GM10847 (cell line): Measurements from ENCODE around the gene MS4A10.

ENCODE experiments used
- POLR2A ChIP-seq: IDR thresholded peaks from 2 replicates; pipeline ENCODE4 v1.6.1; 2011; ENCODE audit not compliant: insufficient read length; ENCODE audit errors: extremely low read depth

The MS4A10 gene

GRCh38 chr11:60797846-60798630 is 12.9 kb downstream of the MS4A10 start:
- TF ChIP-seq POLR2A = no peak

- no peak for TF ChIP-seq POLR2A
These were observed 13.5 kb downstream of the MS4A10 start for GRCh38 chr11:60798631-60799030.

DNA sequence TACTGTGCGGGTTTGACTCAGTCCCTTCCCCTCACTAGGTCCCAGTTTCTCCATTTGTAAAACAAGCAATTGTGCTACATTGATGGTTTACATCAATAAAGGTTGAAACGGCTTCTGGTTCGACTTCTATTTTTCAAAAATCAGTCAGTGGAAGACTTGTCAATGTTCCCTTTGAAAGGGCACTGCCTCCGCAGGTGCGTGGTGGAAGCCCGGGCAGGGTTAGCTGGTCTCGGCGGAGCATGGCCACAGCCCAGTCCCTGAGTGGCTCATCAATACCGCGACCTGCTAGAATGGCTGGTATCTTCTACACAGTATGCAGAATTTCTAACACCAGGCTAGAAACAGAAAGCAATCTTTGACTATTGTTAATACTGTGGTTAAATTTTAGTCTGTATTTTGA is 16.1 kb downstream of the MS4A10 start:
- no peak for TF ChIP-seq POLR2A

GRCh38 chr11:60803273-60803936 is 18.3 kb downstream of the MS4A10 start:
- TF ChIP-seq POLR2A = no peak

DNA sequence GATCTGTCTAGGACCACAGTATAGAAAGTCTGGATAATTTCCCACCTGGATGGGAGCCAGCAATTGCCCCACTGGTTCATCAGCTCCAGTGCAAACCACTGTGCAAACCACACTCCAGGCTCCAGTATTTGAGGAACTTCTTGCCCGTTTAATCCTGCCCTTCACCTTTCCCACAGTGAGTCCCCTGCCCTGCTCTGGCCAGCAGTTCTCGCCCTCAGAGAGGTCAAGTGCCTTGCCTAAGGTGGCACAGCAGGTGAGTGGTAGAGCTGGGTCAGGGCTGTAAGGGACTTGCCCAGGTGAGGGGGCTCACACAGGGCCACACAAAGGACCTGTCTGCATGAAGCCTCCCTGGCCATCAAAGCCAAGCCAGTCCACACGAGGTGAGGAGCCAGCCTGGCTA is 24.1 kb downstream of the MS4A10 start:
- no peak for TF ChIP-seq POLR2A

GRCh38 chr11:60809691-60810090 is 24.6 kb downstream of the MS4A10 start:
- no peak for TF ChIP-seq POLR2A

DNA sequence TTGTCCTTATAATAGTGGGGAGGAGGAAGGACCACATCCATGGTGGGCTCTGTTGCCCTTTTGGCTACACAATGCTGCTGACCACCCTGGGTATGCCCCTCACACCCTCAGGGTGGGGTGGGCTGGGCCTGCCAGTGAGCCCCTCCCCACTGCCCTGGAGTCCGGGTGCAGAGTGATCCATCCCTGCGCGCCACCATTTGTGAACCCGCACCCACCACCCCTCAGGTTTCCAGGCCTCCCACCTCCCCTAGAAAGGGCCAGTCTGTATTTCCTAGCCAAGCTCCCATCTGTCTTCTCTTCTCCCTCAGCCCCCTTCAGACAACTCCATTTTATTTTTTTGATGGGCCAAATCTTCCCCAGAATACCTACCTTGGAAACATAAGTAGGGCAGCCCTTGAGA is 25.0 kb downstream of the MS4A10 start:
- no peak for TF ChIP-seq POLR2A

- TF ChIP-seq POLR2A = no peak
These were observed 25.4 kb downstream of the MS4A10 start for GRCh38 chr11:60810569-60810968.

DNA sequence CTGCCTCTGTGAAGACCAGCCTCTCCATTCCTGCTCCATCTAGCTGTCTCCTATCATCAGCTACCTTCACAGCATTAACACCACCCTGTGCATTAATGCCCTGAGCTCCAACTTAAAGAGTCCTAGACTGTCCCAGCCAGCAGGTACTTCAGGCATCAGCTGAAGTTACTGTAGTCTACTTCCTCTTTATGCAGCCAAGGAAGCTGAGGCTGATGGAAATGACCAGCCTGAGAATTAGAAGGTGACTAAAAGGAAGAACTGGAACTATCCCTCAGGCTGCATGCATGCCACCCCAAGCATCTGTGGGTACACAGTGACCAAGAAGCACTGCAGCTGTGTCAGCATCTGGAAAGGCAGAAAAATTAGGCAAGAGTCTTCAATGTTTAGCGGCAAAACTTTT is 28.2 kb downstream of the MS4A10 start:
- no peak for TF ChIP-seq POLR2A

DNA sequence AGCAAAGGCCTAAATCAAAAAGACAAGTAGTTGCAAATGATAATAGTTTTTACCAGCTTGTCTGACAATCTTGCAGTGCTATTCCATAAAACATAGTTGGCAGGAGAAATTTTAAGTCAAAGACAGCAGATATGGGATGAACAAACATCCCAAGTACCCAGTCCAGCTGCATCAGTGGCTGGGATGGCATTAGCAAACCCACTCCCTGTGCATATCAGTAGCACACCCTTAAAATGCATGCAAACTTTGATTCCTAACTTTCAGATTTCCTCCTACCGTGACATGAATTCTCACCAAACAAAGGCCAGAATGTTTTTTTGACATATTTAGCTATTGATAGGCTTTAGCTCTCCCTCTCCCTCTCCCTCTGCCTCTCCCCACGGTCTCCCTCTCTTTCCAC is 29.0 kb downstream of the MS4A10 start:
- no peak for TF ChIP-seq POLR2A

DNA sequence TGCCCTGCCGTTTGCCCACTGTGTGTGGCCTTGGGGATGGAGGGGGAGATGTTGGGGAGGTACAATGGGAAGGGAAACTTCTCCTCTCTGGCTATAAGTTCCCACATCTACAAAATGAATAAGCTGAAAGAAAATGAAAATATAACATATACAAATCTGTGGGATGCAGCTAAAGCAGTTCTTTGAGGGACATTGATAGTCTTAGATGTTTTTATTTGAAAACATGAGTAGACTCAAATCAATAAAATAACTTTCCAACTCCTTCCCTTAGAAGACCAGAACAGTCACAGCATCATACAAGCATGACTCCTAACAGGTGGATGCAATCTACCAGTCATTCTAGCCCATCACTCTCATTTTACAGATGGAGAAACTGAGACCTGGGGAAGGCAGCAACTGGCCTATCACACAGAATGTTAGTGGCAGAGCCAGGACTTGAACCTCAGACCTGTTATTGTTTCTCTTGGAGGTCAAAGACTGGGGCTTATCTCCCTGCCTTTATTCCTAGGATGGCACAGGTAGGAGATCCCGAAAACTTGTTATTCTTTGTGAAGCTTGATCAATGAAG is 31.5 kb downstream of the MS4A10 start:
- no peak for TF ChIP-seq POLR2A

- TF ChIP-seq POLR2A = no peak
These were observed 32.9 kb downstream of the MS4A10 start for GRCh38 chr11:60818057-60818456.

- TF ChIP-seq POLR2A = no peak
These were observed 36.9 kb downstream of the MS4A10 start for GRCh38 chr11:60821827-60822599.

- TF ChIP-seq POLR2A = no peak
These were observed 40.0 kb downstream of the MS4A10 start for GRCh38 chr11:60825118-60825517.

GRCh38 chr11:60825790-60826189 is 40.7 kb downstream of the MS4A10 start:
- TF ChIP-seq POLR2A = no peak
